ENCODE results near the gene EPB41L4B. TPM values are rescaled to one million over a fixed set of nuclear protein-coding genes. Genes with fewer than 3 reads are reported as not detected.
A peak's percentile ranks its signal among the peaks of the same experiment; 100 is the strongest.
"Not testable (repeated sequence)": the region's sequence is repeated elsewhere in the genome, so short reads cannot be mapped to it uniquely, and the experiment has no call there.

The EPB41L4B gene
- under 1 TPM; 0.74 TPM for total RNA-seq

- peaks cover 67% of the 10 kb centered on the region for H3K27me3 Mint-ChIP-seq
- peak; percentile 92 for DNase-seq
- no peaks in the 10 kb centered on the region for H3K9me3 Mint-ChIP-seq
- no peaks in the 10 kb centered on the region for H3K36me3 Mint-ChIP-seq
- peaks cover 13% of the 10 kb centered on the region for H3K4me1 Mint-ChIP-seq
- no peak within 1 kb of the TSS for H3K27ac Mint-ChIP-seq
- peak within 1 kb of the TSS; percentile 64 for H3K4me3 Mint-ChIP-seq
These were observed at the start of gene EPB41L4B for GRCh38 chr9:109320742-109321448. TSS of gene EPB41L4B (minus strand) at chr9:109321059. CDS start at chr9:109320446, 613 bp downstream.

GRCh38 chr9:109369285-109369684, 48.4 kb upstream of the EPB41L4B start:
- no peaks in the 10 kb centered on the region for H3K4me1 Mint-ChIP-seq
- H3K9me3 Mint-ChIP-seq = peaks cover 3% of the 10 kb centered on the region
- H3K36me3 Mint-ChIP-seq = no peaks in the 10 kb centered on the region
- no peak overlapping the region for H3K27ac Mint-ChIP-seq
- H3K27me3 Mint-ChIP-seq = peaks cover 14% of the 10 kb centered on the region
- no peak overlapping the region for H3K4me3 Mint-ChIP-seq
- DNase-seq = no peak

GRCh38 chr9:109360771-109361170, 39.9 kb upstream of the EPB41L4B start:
- no peak overlapping the region for H3K27ac Mint-ChIP-seq
- no peaks in the 10 kb centered on the region for H3K9me3 Mint-ChIP-seq
- H3K36me3 Mint-ChIP-seq = no peaks in the 10 kb centered on the region
- H3K4me3 Mint-ChIP-seq = no peak overlapping the region
- H3K27me3 Mint-ChIP-seq = peaks cover 4% of the 10 kb centered on the region
- no peaks in the 10 kb centered on the region for H3K4me1 Mint-ChIP-seq
- DNase-seq = no peak

- H3K27me3 Mint-ChIP-seq, H3K9me3 Mint-ChIP-seq, H3K4me1 Mint-ChIP-seq, H3K27ac Mint-ChIP-seq, H3K4me3 Mint-ChIP-seq, H3K36me3 Mint-ChIP-seq, DNase-seq: not testable (repeated sequence)
These were observed 38.2 kb upstream of the EPB41L4B start for GRCh38 chr9:109358968-109359603.

- no peaks in the 10 kb centered on the region for H3K4me1 Mint-ChIP-seq
- no peaks in the 10 kb centered on the region for H3K36me3 Mint-ChIP-seq
- DNase-seq = no peak
- no peak overlapping the region for H3K27ac Mint-ChIP-seq
- H3K4me3 Mint-ChIP-seq = no peak overlapping the region
- H3K27me3 Mint-ChIP-seq = peaks cover 4% of the 10 kb centered on the region
- no peaks in the 10 kb centered on the region for H3K9me3 Mint-ChIP-seq
These were observed 34.9 kb upstream of the EPB41L4B start for GRCh38 chr9:109355564-109356297.

GRCh38 chr9:109354190-109354589, 33.3 kb upstream of the EPB41L4B start:
- no peaks in the 10 kb centered on the region for H3K36me3 Mint-ChIP-seq
- H3K4me3 Mint-ChIP-seq = no peak overlapping the region
- no peaks in the 10 kb centered on the region for H3K4me1 Mint-ChIP-seq
- no peak for DNase-seq
- no peaks in the 10 kb centered on the region for H3K9me3 Mint-ChIP-seq
- no peaks in the 10 kb centered on the region for H3K27me3 Mint-ChIP-seq
- H3K27ac Mint-ChIP-seq = no peak overlapping the region

- no peak for DNase-seq
- no peak overlapping the region for H3K4me3 Mint-ChIP-seq
- H3K9me3 Mint-ChIP-seq = no peaks in the 10 kb centered on the region
- H3K36me3 Mint-ChIP-seq = no peaks in the 10 kb centered on the region
- H3K27ac Mint-ChIP-seq = no peak overlapping the region
- peaks cover 5% of the 10 kb centered on the region for H3K27me3 Mint-ChIP-seq
- H3K4me1 Mint-ChIP-seq = no peaks in the 10 kb centered on the region
These were observed 30.2 kb upstream of the EPB41L4B start for GRCh38 chr9:109351032-109351431.

GRCh38 chr9:109349421-109349846, 28.6 kb upstream of the EPB41L4B start:
- H3K27me3 Mint-ChIP-seq = peaks cover 5% of the 10 kb centered on the region
- no peaks in the 10 kb centered on the region for H3K9me3 Mint-ChIP-seq
- H3K27ac Mint-ChIP-seq = no peak overlapping the region
- H3K4me3 Mint-ChIP-seq = no peak overlapping the region
- DNase-seq = no peak
- H3K4me1 Mint-ChIP-seq = no peaks in the 10 kb centered on the region
- H3K36me3 Mint-ChIP-seq = no peaks in the 10 kb centered on the region

- Mint-ChIP-seq H3K9me3 (no peaks in the 10 kb centered on the region), H3K27me3 (peaks cover 8% of the 10 kb centered on the region), H3K36me3 (no peaks in the 10 kb centered on the region), H3K4me3 (no peak overlapping the region), H3K4me1 (no peaks in the 10 kb centered on the region), H3K27ac (no peak overlapping the region)
- no peak for DNase-seq
These were observed 26.0 kb upstream of the EPB41L4B start for GRCh38 chr9:109346904-109347303.

GRCh38 chr9:109344866-109345265, 24.0 kb upstream of the EPB41L4B start:
- no peaks in the 10 kb centered on the region for H3K36me3 Mint-ChIP-seq
- H3K27ac Mint-ChIP-seq = no peak overlapping the region
- DNase-seq = no peak
- no peak overlapping the region for H3K4me3 Mint-ChIP-seq
- H3K9me3 Mint-ChIP-seq = no peaks in the 10 kb centered on the region
- peaks cover 8% of the 10 kb centered on the region for H3K27me3 Mint-ChIP-seq
- H3K4me1 Mint-ChIP-seq = no peaks in the 10 kb centered on the region

- H3K4me3 Mint-ChIP-seq = no peak overlapping the region
- no peak for DNase-seq
- H3K9me3 Mint-ChIP-seq = no peaks in the 10 kb centered on the region
- peaks cover 5% of the 10 kb centered on the region for H3K27me3 Mint-ChIP-seq
- no peaks in the 10 kb centered on the region for H3K4me1 Mint-ChIP-seq
- no peaks in the 10 kb centered on the region for H3K36me3 Mint-ChIP-seq
- no peak overlapping the region for H3K27ac Mint-ChIP-seq
These were observed 22.0 kb upstream of the EPB41L4B start for GRCh38 chr9:109342878-109343277.

GRCh38 chr9:109341561-109341960, 20.7 kb upstream of the EPB41L4B start:
- no peak overlapping the region for H3K4me3 Mint-ChIP-seq
- H3K36me3 Mint-ChIP-seq = no peaks in the 10 kb centered on the region
- no peak for DNase-seq
- H3K27me3 Mint-ChIP-seq = peaks cover 3% of the 10 kb centered on the region
- H3K27ac Mint-ChIP-seq = no peak overlapping the region
- no peaks in the 10 kb centered on the region for H3K4me1 Mint-ChIP-seq
- H3K9me3 Mint-ChIP-seq = no peaks in the 10 kb centered on the region

- DNase-seq, H3K4me1 Mint-ChIP-seq, H3K4me3 Mint-ChIP-seq, H3K27ac Mint-ChIP-seq, H3K9me3 Mint-ChIP-seq, H3K36me3 Mint-ChIP-seq, H3K27me3 Mint-ChIP-seq: not testable (repeated sequence)
These were observed 20.1 kb upstream of the EPB41L4B start for GRCh38 chr9:109340979-109341378.

GRCh38 chr9:109336409-109336808, 15.6 kb upstream of the EPB41L4B start:
- H3K27me3 Mint-ChIP-seq = peaks cover 4% of the 10 kb centered on the region
- no peaks in the 10 kb centered on the region for H3K9me3 Mint-ChIP-seq
- H3K4me1 Mint-ChIP-seq = no peaks in the 10 kb centered on the region
- H3K36me3 Mint-ChIP-seq = no peaks in the 10 kb centered on the region
- H3K4me3 Mint-ChIP-seq = no peak overlapping the region
- H3K27ac Mint-ChIP-seq = no peak overlapping the region
- DNase-seq = no peak

- Mint-ChIP-seq H3K9me3 (no peaks in the 10 kb centered on the region), H3K4me1 (no peaks in the 10 kb centered on the region), H3K4me3 (no peak overlapping the region), H3K36me3 (no peaks in the 10 kb centered on the region), H3K27ac (no peak overlapping the region), H3K27me3 (peaks cover 6% of the 10 kb centered on the region)
- no peak for DNase-seq
These were observed 15.1 kb upstream of the EPB41L4B start for GRCh38 chr9:109335929-109336328.
